Cardiac fibroblast (primary cell): Measurements from ENCODE around the gene CERK.

Source experiments
- DNase-seq, 2 donors: peaks; one replicate each; pipeline versions ENCODE4 v3.0.0 to v3.0.0-alpha.2; 2010; ENCODE audit warnings: low read depth in 2 of 2
- H3K4me3 ChIP-seq, 2 donors: replicated peaks in 1 of 2; 1 replicate in 1 of 2; 2 replicates in 1 of 2; pipeline ENCODE4 v1.5.1; 2011; ENCODE audit warnings: low read depth in 2 of 2, low read length in 2 of 2, mild to moderate bottlenecking in 2 of 2, moderate library complexity in 1 of 2
- TF ChIP-seq, protein P1 (sequence below): IDR thresholded peaks from one replicate; pipeline ENCODE4 v1.5.1; 2011; ENCODE audit warnings: low read depth, mild to moderate bottlenecking, low read length, inconsistent platforms

CERK gene

DNA sequence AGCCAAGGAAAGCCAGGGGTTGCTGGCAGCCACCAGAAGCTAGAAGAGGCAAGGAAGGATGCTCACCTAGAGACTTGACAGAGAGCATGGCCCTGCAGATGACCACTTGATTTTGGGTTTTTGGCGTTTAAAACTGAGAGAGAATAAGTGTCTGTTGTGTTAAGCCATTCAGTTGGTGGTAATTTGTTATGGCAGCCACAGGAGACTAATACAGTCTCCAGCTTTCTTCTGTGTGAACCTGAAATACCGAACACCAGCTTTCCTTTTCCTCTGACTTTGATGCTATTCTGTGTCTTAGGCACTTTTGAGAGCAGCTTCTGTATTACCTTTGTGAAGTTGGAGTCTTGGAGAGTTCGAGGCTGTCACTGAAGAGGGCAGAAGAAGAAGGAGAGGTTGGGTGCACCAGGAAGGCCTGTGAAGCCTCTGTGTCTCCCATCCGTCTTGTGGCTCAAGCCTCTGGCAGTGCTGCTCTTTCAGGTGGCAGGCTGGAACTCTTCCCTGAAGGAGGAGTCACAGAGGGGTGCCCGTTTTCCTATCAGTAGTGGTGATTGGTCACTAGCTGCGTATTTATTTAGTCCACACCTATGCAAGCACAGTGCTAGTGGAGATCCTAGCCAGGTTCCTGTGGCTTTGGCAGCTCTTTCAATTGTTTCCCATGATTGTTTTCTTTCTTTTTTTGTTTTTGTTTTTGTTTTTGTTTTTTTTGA is 26.9 kb upstream of the CERK start:
- no peak for DNase-seq

GRCh38 chr22:46764140-46764680 is 26.2 kb upstream of the CERK start:
- TF ChIP-seq, protein P1, sequence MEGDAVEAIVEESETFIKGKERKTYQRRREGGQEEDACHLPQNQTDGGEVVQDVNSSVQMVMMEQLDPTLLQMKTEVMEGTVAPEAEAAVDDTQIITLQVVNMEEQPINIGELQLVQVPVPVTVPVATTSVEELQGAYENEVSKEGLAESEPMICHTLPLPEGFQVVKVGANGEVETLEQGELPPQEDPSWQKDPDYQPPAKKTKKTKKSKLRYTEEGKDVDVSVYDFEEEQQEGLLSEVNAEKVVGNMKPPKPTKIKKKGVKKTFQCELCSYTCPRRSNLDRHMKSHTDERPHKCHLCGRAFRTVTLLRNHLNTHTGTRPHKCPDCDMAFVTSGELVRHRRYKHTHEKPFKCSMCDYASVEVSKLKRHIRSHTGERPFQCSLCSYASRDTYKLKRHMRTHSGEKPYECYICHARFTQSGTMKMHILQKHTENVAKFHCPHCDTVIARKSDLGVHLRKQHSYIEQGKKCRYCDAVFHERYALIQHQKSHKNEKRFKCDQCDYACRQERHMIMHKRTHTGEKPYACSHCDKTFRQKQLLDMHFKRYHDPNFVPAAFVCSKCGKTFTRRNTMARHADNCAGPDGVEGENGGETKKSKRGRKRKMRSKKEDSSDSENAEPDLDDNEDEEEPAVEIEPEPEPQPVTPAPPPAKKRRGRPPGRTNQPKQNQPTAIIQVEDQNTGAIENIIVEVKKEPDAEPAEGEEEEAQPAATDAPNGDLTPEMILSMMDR, result no peak
- DNase-seq, result no peak
- no peak overlapping the region for H3K4me3 ChIP-seq

More for the DNA sequence above, 26.9 kb upstream of the CERK start:
- TF ChIP-seq, protein P1, result no peak
- H3K4me3 ChIP-seq, result no peak overlapping the region

DNA sequence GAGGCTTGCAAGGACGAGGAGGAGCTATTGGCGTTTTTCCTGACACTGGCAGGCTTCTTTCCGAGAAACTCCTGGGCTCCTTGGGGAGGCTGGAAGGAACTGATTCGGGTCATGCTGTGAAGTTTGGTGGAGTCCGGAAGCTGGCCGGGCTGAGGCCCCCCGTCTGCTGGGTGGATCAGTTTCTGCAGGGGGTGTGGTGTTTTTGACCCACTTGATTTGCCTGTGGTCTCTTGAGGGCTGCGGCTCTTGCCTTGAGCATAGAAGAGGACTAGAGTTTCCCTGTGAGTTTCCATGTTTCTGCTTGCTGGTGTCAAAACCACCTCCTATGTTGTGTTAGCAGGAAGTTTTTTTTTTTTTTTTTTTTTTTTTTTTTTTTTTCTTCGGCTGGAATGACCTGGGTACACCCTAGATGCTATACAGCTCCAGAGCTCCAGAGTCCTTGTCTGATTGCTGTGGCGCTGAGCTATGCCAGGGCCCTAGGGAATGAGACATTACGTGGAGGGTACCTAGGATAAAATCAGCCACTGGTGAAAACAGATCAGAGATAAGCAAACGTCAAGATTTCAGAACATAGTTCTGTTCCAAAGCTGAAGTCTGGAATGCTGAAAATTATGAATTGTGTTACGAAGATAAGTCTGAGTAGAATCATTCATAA is 25.1 kb upstream of the CERK start:
- DNase-seq, result peak; percentile 23 to 76
- H3K4me3 ChIP-seq, result peak overlapping the region; percentile 100
- TF ChIP-seq, protein P1, result no peak

- TF ChIP-seq, protein P1, result no peak
- H3K4me3 ChIP-seq, result peak within 1 kb of the TSS; percentile 100
- peak; percentile 95 for DNase-seq
Measured at GRCh38 chr22:46762238-46763050, 24.4 kb upstream of the CERK start, which contains the start of gene TBC1D22A. TSS of gene TBC1D22A (plus strand) at chr22:46762650. CDS start at chr22:46762787, 137 bp downstream.

GRCh38 chr22:46761539-46762237 is 23.6 kb upstream of the CERK start:
- peak overlapping the region; percentile 100 for H3K4me3 ChIP-seq
- DNase-seq, result no peak
- TF ChIP-seq, protein P1, result no peak

GRCh38 chr22:46761017-46761416 is 23.0 kb upstream of the CERK start:
- DNase-seq, result no peak
- TF ChIP-seq, protein P1, result no peak
- peak overlapping the region in 1 of 2 donors; percentile 100 for H3K4me3 ChIP-seq
